ENCODE data around the gene TASOR.

Gene TASOR

DNA sequence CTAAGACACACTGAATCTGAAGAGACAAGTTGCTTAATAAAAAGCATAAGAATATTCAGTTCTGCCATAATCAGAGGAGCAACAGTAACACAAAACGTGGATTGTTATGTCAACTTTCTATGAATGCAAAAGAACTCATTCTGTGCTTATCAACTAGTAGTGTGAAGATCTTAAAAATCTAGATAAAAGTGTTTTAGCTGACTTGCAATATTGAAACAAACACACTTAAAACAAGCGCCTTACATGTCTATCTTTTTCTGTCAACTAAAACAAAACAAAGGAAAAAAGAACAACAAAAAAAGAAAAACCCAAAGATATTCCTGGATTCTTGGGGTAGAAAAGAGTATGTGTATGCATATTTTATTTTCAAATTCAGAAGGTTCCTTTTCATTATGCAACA is 37.7 kb downstream of the TASOR start:
- no peaks in the 10 kb centered on the region for H4K20me1 ChIP-seq (ENCODE audit: insufficient read depth, low read length)

DNA sequence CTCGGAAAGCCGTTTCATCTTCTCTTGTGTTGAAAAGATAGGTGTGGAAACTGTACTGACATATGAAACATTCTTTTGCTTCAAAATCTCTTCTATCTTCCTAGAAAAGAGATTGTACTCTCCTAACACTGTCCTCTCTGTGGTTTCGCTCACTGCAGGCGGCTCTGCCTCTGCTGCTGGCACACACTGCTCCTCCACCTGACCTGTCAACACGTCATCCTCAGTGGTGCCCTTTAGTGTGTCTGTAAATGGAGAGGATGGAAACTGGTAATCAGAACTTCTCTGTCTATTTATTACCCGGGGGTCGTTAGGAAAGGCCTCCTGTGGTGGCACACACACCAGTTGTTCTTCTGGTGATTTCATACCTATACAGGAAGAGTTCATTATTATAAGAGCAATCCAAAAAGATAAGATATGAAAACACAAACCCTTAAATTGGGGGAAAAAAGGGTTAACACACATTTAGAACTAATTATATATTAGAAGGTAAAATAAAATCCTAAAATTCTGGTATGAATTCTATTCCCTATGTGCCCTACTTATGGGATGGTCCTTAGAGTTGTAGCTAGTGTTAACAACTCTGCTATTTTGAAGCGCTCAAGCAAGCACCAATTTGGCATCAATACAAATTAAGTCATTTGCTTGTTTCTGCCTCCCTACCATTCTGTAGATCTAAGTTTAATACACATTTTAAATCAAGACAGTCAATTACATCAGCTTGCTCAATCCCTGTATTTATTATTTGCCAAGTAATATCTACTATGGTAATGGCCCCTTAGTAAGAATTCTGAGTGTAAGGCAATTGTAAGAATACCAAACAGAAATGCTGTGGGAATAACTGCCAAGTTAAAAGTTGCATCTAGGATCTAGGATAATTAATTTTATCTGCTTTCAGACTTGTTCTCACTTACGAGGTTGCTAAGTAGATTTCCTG is 49.2 kb downstream of the TASOR start:
- Histone ChIP-seq H3K4me1 (ENCODE audit: low read length) (no peaks in the 10 kb centered on the region), H3K27ac (ENCODE audit: low read length) (no peak overlapping the region), H3K79me2 (ENCODE audit: low read length) (no peaks in the 10 kb centered on the region), H2AFZ (ENCODE audit: low read length) (no peak overlapping the region), H3K4me3 (ENCODE audit: low read length) (no peak overlapping the region), H3K36me3 (replicated peaks; ENCODE audit: insufficient read depth, low read length) (no peaks in the 10 kb centered on the region), H3F3A (ENCODE audit: insufficient read depth, low read length) (no peaks in the 10 kb centered on the region), H3K9me2 (replicated peaks; ENCODE audit: insufficient read depth, low read length) (no peaks in the 10 kb centered on the region), H3K27me3 (replicated peaks; ENCODE audit: insufficient read depth, low read length) (no peaks in the 10 kb centered on the region), H3K9me3 (replicated peaks; ENCODE audit: insufficient read depth, low read length) (no peaks in the 10 kb centered on the region), H3K9ac (ENCODE audit: low read length) (no peak overlapping the region), H3K4me2 (ENCODE audit: low read depth, low read length) (no peak overlapping the region), H4K20me1 (ENCODE audit: insufficient read depth, low read length) (no peaks in the 10 kb centered on the region)
- DNase-seq = no peak
- TF ChIP-seq EZH2phosphoT487 (IDR thresholded peaks at IDR 0.05; ENCODE audit: low read length) = no peak
- no peak for TF ChIP-seq CTCF (IDR thresholded peaks at IDR 0.05; ENCODE audit: low read length)
- TF ChIP-seq EZH2 (optimal IDR thresholded peaks at IDR 0.05; ENCODE audit: low read depth, low read length) = no peak

More for the DNA sequence above, 37.7 kb downstream of the TASOR start:
- Histone ChIP-seq H3K9me2 (replicated peaks; ENCODE audit: insufficient read depth, low read length) (no peaks in the 10 kb centered on the region), H3F3A (ENCODE audit: insufficient read depth, low read length) (no peaks in the 10 kb centered on the region), H2AFZ (ENCODE audit: low read length) (no peak overlapping the region), H3K4me2 (ENCODE audit: low read depth, low read length) (no peak overlapping the region), H3K4me3 (ENCODE audit: low read length) (no peak overlapping the region), H3K36me3 (replicated peaks; ENCODE audit: insufficient read depth, low read length) (0 out of 2 replicates have a peak, but pooled peaks cover 3% of the 10 kb centered on the region), H3K9me3 (replicated peaks; ENCODE audit: insufficient read depth, low read length) (no peaks in the 10 kb centered on the region), H3K79me2 (ENCODE audit: low read length) (peaks cover 6% of the 10 kb centered on the region), H3K27ac (ENCODE audit: low read length) (no peak overlapping the region), H3K4me1 (ENCODE audit: low read length) (no peaks in the 10 kb centered on the region), H3K27me3 (replicated peaks; ENCODE audit: insufficient read depth, low read length) (no peaks in the 10 kb centered on the region), H3K9ac (ENCODE audit: low read length) (no peak overlapping the region)
- TF ChIP-seq CTCF (IDR thresholded peaks at IDR 0.05; ENCODE audit: low read length) (no peak), EZH2phosphoT487 (IDR thresholded peaks at IDR 0.05; ENCODE audit: low read length) (no peak), EZH2 (optimal IDR thresholded peaks at IDR 0.05; ENCODE audit: low read depth, low read length) (no peak)
- DNase-seq = no peak

Data from MM.1S (cell line).